ENCODE measurements around the gene METTL1.

The METTL1 gene

DNA sequence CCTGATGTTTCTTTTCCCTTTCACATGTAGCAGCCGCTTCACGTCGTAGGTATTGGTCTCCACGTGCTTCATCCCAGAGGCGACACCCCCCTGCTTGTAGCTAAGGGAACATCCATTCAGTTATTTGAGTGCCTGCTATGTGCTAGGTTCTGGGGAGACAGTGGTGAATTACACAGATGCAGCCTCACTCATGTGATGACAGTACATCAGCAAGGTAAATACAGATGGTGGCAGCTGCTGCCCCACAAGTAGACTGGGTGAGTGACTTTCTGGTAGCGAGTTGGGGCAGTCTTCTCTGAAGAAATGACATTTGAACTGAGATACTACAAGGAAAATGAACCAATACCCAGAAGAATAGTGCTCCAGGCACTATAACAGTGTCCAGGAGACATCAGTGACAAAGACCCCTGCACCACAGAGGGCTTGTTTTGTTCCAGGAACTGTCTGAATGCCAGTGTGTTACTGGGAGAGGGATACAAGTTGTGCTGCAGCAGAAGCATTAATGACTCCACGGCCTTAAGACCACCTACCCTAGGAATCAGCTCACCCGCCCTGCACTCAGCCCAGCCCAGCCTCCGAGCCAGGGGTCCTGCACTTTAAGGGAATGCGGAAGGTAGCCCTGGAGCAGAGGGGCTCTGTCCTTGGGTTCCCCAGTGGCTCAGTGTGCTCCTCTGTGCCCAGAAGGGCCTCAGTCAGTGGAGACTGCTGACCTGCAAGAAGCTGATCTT lies 39.3 kb upstream of the METTL1 start:
- CTCF ChIA-PET = interaction anchor here (0.8 to 1.5 kb wide), 2 partner anchors 9 to 86 kb away, joined by 3 to 4 read pairs; no protein-coding TSS in a partner anchor
- no peak for DNase-seq (ENCODE audit: extremely low spot score)
- POLR2A ChIA-PET = no interaction called here
- no peak for TF ChIP-seq LEF1 (IDR thresholded peaks at IDR 0.05; ENCODE audit: borderline replicate concordance)
- no peak for TF ChIP-seq SUZ12 (IDR thresholded peaks at IDR 0.05)
- no peak for TF ChIP-seq CTBP1 (IDR thresholded peaks at IDR 0.05; ENCODE audit: borderline replicate concordance)

DNA sequence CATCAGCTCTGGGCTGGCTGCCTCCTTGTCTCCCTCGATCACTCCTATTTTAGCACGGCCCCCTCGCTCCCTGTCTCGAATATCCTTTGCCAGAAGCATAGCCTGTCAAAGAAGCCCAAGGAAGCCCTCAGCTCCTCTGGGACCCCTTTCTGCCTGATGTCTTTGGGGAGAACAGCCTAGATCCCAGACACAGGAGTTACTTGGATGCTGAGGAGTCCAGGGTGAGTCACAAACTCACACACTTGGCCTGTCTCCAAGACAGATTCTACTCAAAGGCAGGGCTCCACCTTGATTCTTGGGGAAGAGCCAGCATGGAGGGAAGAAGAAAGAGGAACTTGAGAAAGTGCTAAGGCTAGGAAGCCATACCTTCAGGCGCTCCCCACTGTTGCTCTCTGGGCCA lies 38.5 kb upstream of the METTL1 start:
- CTCF ChIA-PET = no interaction called here
- POLR2A ChIA-PET = no interaction called here
- DNase-seq (ENCODE audit: extremely low spot score) = no peak
- TF ChIP-seq, protein P1, sequence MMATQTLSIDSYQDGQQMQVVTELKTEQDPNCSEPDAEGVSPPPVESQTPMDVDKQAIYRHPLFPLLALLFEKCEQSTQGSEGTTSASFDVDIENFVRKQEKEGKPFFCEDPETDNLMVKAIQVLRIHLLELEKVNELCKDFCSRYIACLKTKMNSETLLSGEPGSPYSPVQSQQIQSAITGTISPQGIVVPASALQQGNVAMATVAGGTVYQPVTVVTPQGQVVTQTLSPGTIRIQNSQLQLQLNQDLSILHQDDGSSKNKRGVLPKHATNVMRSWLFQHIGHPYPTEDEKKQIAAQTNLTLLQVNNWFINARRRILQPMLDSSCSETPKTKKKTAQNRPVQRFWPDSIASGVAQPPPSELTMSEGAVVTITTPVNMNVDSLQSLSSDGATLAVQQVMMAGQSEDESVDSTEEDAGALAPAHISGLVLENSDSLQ (IDR thresholded peaks at IDR 0.05) = no peak
- TF ChIP-seq BHLHE40 (IDR thresholded peaks at IDR 0.05; ENCODE audit: borderline replicate concordance) = no peak
- no peak for TF ChIP-seq FOXA1 (IDR thresholded peaks at IDR 0.05)
- no peak for TF ChIP-seq SP1 (IDR thresholded peaks at IDR 0.05)
- TF ChIP-seq ELF4 (IDR thresholded peaks at IDR 0.05) = no peak
- no peak for TF ChIP-seq SUZ12 (IDR thresholded peaks at IDR 0.05)

DNA sequence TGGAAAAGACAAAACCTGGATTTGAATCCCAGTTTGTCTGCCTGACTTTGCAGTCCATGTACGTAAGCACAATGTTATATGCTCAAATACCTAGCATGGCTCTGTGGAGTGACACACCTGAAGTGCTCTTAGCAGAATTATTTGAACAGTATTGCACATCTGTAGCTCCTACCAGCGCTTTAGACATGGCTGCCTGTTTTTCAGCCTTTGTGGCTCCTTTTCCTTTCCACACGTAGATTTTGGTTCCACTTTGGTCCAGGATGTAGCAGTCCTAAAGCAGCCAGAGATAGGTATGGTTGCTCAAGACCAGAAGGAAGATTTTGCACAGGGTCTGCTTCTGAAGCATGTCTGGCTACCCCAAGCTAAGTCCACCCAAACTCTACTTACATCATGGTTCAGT lies 37.5 kb upstream of the METTL1 start:
- no peak for DNase-seq (ENCODE audit: extremely low spot score)
- ChIA-PET POLR2A (no interaction called here), CTCF (no interaction called here)
- TF ChIP-seq LEF1 (IDR thresholded peaks at IDR 0.05; ENCODE audit: borderline replicate concordance) = no peak
- no peak for TF ChIP-seq FOXK2 (IDR thresholded peaks at IDR 0.05)
- no peak for TF ChIP-seq ELF4 (IDR thresholded peaks at IDR 0.05)
- no peak for TF ChIP-seq NFRKB (IDR thresholded peaks at IDR 0.05)
- TF ChIP-seq ZNF384 (IDR thresholded peaks at IDR 0.05) = no peak
- no peak for TF ChIP-seq BHLHE40 (IDR thresholded peaks at IDR 0.05; ENCODE audit: borderline replicate concordance)

DNA sequence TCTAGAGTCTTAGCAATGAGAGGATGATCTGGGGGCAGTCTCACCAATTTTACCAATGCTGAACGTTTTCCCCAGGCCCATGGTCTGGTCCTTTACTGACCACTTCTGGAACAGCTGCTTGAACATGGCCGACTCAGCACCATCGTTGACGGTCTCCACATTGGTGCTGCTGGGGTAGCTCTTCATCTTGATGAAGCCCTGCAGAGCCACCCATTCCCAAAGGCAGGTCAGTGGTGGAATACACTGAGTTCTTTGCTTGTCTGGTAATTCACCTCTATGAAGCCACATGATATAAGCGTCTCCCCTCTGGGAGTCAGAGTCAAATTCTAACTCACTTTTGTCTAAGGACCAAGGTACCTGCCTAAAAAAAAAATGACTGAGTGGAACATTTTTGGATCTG lies 36.4 kb upstream of the METTL1 start:
- no peak for TF ChIP-seq LEF1 (IDR thresholded peaks at IDR 0.05; ENCODE audit: borderline replicate concordance)
- no peak for TF ChIP-seq SUZ12 (IDR thresholded peaks at IDR 0.05)
- TF ChIP-seq FOXM1 (IDR thresholded peaks at IDR 0.05; ENCODE audit: borderline replicate concordance) = no peak
- no peak for DNase-seq (ENCODE audit: extremely low spot score)
- ChIA-PET CTCF (no interaction called here), POLR2A (no interaction called here)

- DNase-seq (ENCODE audit: extremely low spot score) = no peak
- TF ChIP-seq ARNT (IDR thresholded peaks at IDR 0.05) (no peak), SUZ12 (IDR thresholded peaks at IDR 0.05) (no peak)
- CTCF ChIA-PET = no interaction called here
- POLR2A ChIA-PET = no interaction called here
Measured at GRCh38 chr12:57807285-57807684, 35.4 kb upstream of the METTL1 start.

- CTCF ChIA-PET = no interaction called here
- TF ChIP-seq HDGF (IDR thresholded peaks at IDR 0.05; ENCODE audit: borderline replicate concordance) = no peak
- no peak for TF ChIP-seq ELF4 (IDR thresholded peaks at IDR 0.05)
Measured at GRCh38 chr12:57806677-57807076, 34.8 kb upstream of the METTL1 start.

DNA sequence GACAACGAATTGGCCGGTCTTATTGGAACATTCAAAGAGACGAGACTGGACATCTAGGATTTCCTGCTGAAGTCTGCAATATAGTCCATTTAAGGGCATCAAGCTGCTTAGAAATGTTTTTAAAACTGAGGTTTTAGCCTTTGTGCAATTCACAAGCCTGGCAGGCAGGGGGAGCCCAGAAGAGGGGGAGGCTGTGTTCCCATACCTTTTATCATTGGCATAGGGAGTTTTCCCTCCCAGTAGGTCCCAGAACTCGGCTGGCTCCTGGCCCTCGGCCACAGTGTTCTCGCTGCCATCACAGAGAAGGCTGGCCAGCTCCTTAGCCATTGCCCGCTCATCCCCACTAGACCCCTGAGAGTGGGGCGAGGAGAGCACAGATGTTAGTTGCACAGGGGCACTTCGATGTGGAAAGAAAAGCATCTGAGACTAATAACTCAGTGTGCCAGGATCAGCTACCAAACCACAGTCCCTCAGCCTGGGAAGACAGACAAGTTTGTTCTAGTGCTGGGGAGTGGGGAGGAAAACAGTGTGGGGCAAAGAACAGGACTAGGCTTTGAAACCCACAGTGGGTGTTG lies 31.5 kb upstream of the METTL1 start:
- TF ChIP-seq BHLHE40 (IDR thresholded peaks at IDR 0.05; ENCODE audit: borderline replicate concordance) = no peak
- no peak for TF ChIP-seq NFRKB (IDR thresholded peaks at IDR 0.05)
- TF ChIP-seq ARNT (IDR thresholded peaks at IDR 0.05) = no peak
- TF ChIP-seq ZNF384 (IDR thresholded peaks at IDR 0.05) = no peak
- CTCF ChIA-PET = interaction anchor here (0.7 to 1.5 kb wide), 7 partner anchors 9 to 220 kb away, joined by 3 to 6 read pairs (median 4); partner anchors contain the start of genes AVIL and TSFM
- POLR2A ChIA-PET = interaction anchor here (1.0 to 1.2 kb wide), 2 partner anchors 31 to 138 kb away, joined by 3 read pairs; partner anchors contain the start of genes ATP23, EEF1AKMT3 and METTL1
- peak; percentile 71 for DNase-seq (ENCODE audit: extremely low spot score)

More at GRCh38 chr12:57806677-57807076, 34.8 kb upstream of the METTL1 start:
- no peak for DNase-seq (ENCODE audit: extremely low spot score)
- POLR2A ChIA-PET = no interaction called here

DNA sequence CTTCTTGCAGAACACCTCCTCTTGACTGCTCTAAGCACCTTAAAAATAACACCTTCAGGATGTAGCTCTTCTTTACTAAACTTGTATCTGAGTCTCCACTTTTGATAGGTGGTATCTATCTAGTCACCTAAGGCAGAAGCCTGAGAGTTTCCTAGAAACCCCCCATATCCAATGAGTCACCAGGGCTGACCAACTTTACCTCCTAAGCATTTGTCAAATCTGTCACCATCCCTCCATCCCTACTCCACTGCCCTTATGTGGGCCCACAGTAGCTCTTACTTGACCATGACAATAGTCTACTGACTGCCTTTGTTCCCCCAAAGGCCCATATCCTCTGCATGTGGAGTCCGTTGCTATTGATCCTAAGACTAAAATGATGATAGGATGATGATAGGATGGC lies 30.7 kb upstream of the METTL1 start:
- no peak for TF ChIP-seq NFRKB (IDR thresholded peaks at IDR 0.05)
- CTCF ChIA-PET = interaction anchor here (0.7 to 1.5 kb wide), 8 partner anchors 9 to 219 kb away, joined by 3 to 6 read pairs (median 4); partner anchors contain the start of genes AVIL and TSFM
- POLR2A ChIA-PET = interaction anchor here (0.5 to 1.2 kb wide), 3 partner anchors 17 to 139 kb away, joined by 3 read pairs; partner anchors contain the start of genes ATP23, EEF1AKMT3 and METTL1
- no peak for DNase-seq (ENCODE audit: extremely low spot score)

GRCh38 chr12:57800965-57801364 lies 29.1 kb upstream of the METTL1 start:
- ChIA-PET CTCF (interaction anchor here (1.3 kb wide), 1 partner anchor 16 kb away, joined by 3 read pairs; no protein-coding TSS in a partner anchor), POLR2A (no interaction called here)
- no peak for TF ChIP-seq ARNT (IDR thresholded peaks at IDR 0.05)
- no peak for TF ChIP-seq BHLHE40 (IDR thresholded peaks at IDR 0.05; ENCODE audit: borderline replicate concordance)
- no peak for TF ChIP-seq TARDBP (IDR thresholded peaks at IDR 0.05)
- no peak for TF ChIP-seq HDGF (IDR thresholded peaks at IDR 0.05; ENCODE audit: borderline replicate concordance)
- no peak for TF ChIP-seq L3MBTL2 (conservative IDR thresholded peaks at IDR 0.05)
- no peak for TF ChIP-seq LEF1 (IDR thresholded peaks at IDR 0.05; ENCODE audit: borderline replicate concordance)
- TF ChIP-seq ZNF384 (IDR thresholded peaks at IDR 0.05) = no peak
- TF ChIP-seq, protein P1 (IDR thresholded peaks at IDR 0.05) = no peak
- TF ChIP-seq FOXM1 (IDR thresholded peaks at IDR 0.05; ENCODE audit: borderline replicate concordance) = no peak
- no peak for TF ChIP-seq SUZ12 (IDR thresholded peaks at IDR 0.05)
- no peak for TF ChIP-seq NFRKB (IDR thresholded peaks at IDR 0.05)
- no peak for TF ChIP-seq SP1 (IDR thresholded peaks at IDR 0.05)
- DNase-seq (ENCODE audit: extremely low spot score) = no peak
